Endothelial cell of umbilical vein (primary cell): ENCODE results near the gene TNPO1. TPM values are rescaled to one million over a fixed set of nuclear protein-coding genes. Genes with fewer than 3 reads are reported as not detected.

Experiments
- BruUV-seq: library from RNA; stranded (reverse); fragments of 400-500 nt; replicated peaks from 2 replicates; lab custom pipeline; 2021; lab: Mats Ljungman, UMichigan
- CTCF ChIA-PET: fragments of 300-600, 350-600 bp; sonication (Branson Sonifier 250); formaldehyde crosslinking; loops from one replicate; lab custom pipeline; 2021; ENCODE audit warnings: antibody characterized with exemption, inconsistent platforms; lab: Charles Lee
- POLR2A ChIA-PET: fragments of 300-600, 350-600 bp; sonication (Branson Sonifier 250); formaldehyde crosslinking; loops from one replicate; lab custom pipeline; 2021; ENCODE audit warnings: antibody characterized with exemption, inconsistent platforms; lab: Charles Lee
- DNase-seq: peaks from one replicate; pipeline ENCODE4 v3.0.0-alpha.2; 2011; ENCODE audit warnings: low read depth, low spot score
- FAIRE-seq: peaks from 2 replicates; lab custom pipeline; 2011; peaks lifted over from hg19 to GRCh38; lab: Jason Lieb, UNC
- H2AFZ ChIP-seq: 2 replicates; pipeline ENCODE4 v1.6.0; 2012; ENCODE audit warnings: low read depth, low read length, control low read depth, inconsistent platforms
- H3K27ac ChIP-seq: 2 replicates; pipeline ENCODE4 v1.5.1; 2011; ENCODE audit warnings: low read depth, mild to moderate bottlenecking, control low read depth, low read length, moderate library complexity; ENCODE audit not compliant: insufficient read depth
- H3K27me3 ChIP-seq, 2 experiments: 2 replicates each; pipeline versions ENCODE4 v1.6.0 to v1.6.1; 2011; ENCODE audit warnings: low read length in 2 of 2, mixed read lengths in 1 of 2; ENCODE audit not compliant: control insufficient read depth in 2 of 2, insufficient read depth in 2 of 2
- H3K36me3 ChIP-seq, 2 experiments: 2 replicates in 1 of 2; 3 replicates in 1 of 2; pipeline ENCODE4 v1.5.1; 2011; ENCODE audit warnings: low read length in 2 of 2, mild to moderate bottlenecking in 1 of 2, moderate library complexity in 1 of 2; ENCODE audit not compliant: control insufficient read depth in 2 of 2, insufficient read depth in 2 of 2; ENCODE audit errors: extremely low read depth in 1 of 2
- H3K4me1 ChIP-seq: 3 replicates; pipeline ENCODE4 v1.5.1; 2011; ENCODE audit warnings: mild to moderate bottlenecking, low read length; ENCODE audit not compliant: control insufficient read depth, insufficient read depth; ENCODE audit errors: extremely low read depth
- H3K4me2 ChIP-seq: 2 replicates; pipeline ENCODE4 v1.6.1; 2011; ENCODE audit warnings: low read length, control low read depth, mixed read lengths; ENCODE audit not compliant: insufficient read depth
- H3K4me3 ChIP-seq, 3 experiments: fragments of 200-600 bp in 1 of 3; sonication (generic), shearing (Covaris generic) in 1 of 3; replicated peaks in 1 of 3; 2 replicates each; pipeline ENCODE4 v1.5.1; 2011 to 2016; ENCODE audit warnings: control low read depth in 3 of 3, low read length in 3 of 3, mild to moderate bottlenecking in 2 of 3, inconsistent platforms in 1 of 3, low read depth in 1 of 3, moderate library complexity in 1 of 3; ENCODE audit not compliant: insufficient read depth in 1 of 3
- H3K79me2 ChIP-seq: 2 replicates; pipeline ENCODE4 v1.6.0; 2012; ENCODE audit warnings: low read length, inconsistent platforms; ENCODE audit not compliant: control insufficient read depth, insufficient read depth
- H3K9ac ChIP-seq: replicated peaks from 2 replicates; pipeline ENCODE3; 2011; ENCODE audit warnings: low read length, control low read depth; ENCODE audit not compliant: insufficient read depth; ENCODE audit errors: extremely low read depth
- H3K9me1 ChIP-seq: replicated peaks from 3 replicates; pipeline ENCODE4 v1.6.0; 2011; ENCODE audit warnings: mild to moderate bottlenecking, low read length; ENCODE audit not compliant: control insufficient read depth, insufficient read depth; ENCODE audit errors: extremely low read depth
- H3K9me3 ChIP-seq: replicated peaks from 2 replicates; pipeline ENCODE4 v1.5.1; 2012; ENCODE audit warnings: low read length, inconsistent platforms; ENCODE audit not compliant: control insufficient read depth, insufficient read depth
- H4K20me1 ChIP-seq: replicated peaks from 2 replicates; pipeline ENCODE3; 2011; ENCODE audit warnings: mild to moderate bottlenecking, low read length; ENCODE audit not compliant: control insufficient read depth, insufficient read depth; ENCODE audit errors: extremely low read depth
- EZH2 ChIP-seq: IDR thresholded peaks from 2 replicates; pipeline ENCODE4 v1.6.1; 2012; ENCODE audit warnings: borderline replicate concordance, low read depth, mild to moderate bottlenecking, moderate library complexity, low read length, inconsistent platforms; ENCODE audit not compliant: severe bottlenecking
- FOS ChIP-seq: IDR thresholded peaks from 2 replicates; pipeline ENCODE4 v1.6.1; 2011; ENCODE audit warnings: mild to moderate bottlenecking, low read length, moderate library complexity, borderline replicate concordance; ENCODE audit not compliant: insufficient read depth
- GATA2 ChIP-seq: IDR thresholded peaks from 2 replicates; pipeline ENCODE4 v1.7.0; 2011; ENCODE audit warnings: low read depth, mild to moderate bottlenecking, moderate library complexity, mixed read lengths, low read length; ENCODE audit not compliant: insufficient read length, insufficient read depth
- JUN ChIP-seq: IDR thresholded peaks from 2 replicates; pipeline ENCODE4 v1.6.1; 2011; ENCODE audit warnings: borderline replicate concordance, low read depth; ENCODE audit not compliant: insufficient read length, insufficient read depth
- MYC ChIP-seq: IDR thresholded peaks from one replicate; pipeline ENCODE4 v1.6.1; 2011; ENCODE audit warnings: mild to moderate bottlenecking, low read depth, low read length
- POLR2A ChIP-seq: IDR thresholded peaks from 2 replicates; pipeline ENCODE4 v1.6.1; 2012; ENCODE audit warnings: low read depth, mild to moderate bottlenecking, control low read depth, low read length
- POLR2AphosphoS5 ChIP-seq: IDR thresholded peaks from 2 replicates; pipeline ENCODE4 v1.6.1; 2012; ENCODE audit warnings: low read depth, mild to moderate bottlenecking, control low read depth, low read length, moderate library complexity; ENCODE audit not compliant: insufficient read depth
- dilution Hi-C: fragments of 300-500 bp; cut with MboI; formaldehyde crosslinking; loops from one replicate; pipeline ENCODE4 v1.15.0; 2019; ENCODE audit warnings: low sequenced_read_pairs; ENCODE audit not compliant: extremely low pct_ligation_motif_present
- intact Hi-C: fragments of 100-400 bp; cut with micrococcal nuclease; formaldehyde crosslinking; loops from one replicate; pipeline ENCODE4 v1.10.0; 2022
- polyA plus RNA-seq, 4 experiments: library from polyadenylated mRNA; depleted of rRNA in 3 of 4; stranded (reverse) in 3 of 4; unstranded in 1 of 4; fragments of >200 nt; gene quantifications; 2 replicates each; pipeline versions ENCODE4 v1.2.1 to v1.2.3, GENCODE V29; 2011 to 2012; ENCODE audit warnings: missing spikeins in 1 of 4
- total RNA-seq: library from RNA; stranded (reverse); gene quantifications from 2 replicates; pipeline ENCODE4 v1.2.3, GENCODE V29; 2021
- TF ChIP-seq, protein P1 (sequence below): IDR thresholded peaks from 2 replicates; pipeline ENCODE4 v1.6.1; 2011; ENCODE audit not compliant: insufficient read depth, insufficient read length
- TF ChIP-seq, protein P2 (sequence below), 2 donors: IDR thresholded peaks; 1 replicate in 1 of 2; 2 replicates in 1 of 2; pipeline ENCODE4 v1.5.1; 2011; ENCODE audit warnings: low read length in 2 of 2, mild to moderate bottlenecking in 2 of 2, moderate library complexity in 2 of 2, control low read depth in 1 of 2, inconsistent platforms in 1 of 2, low read depth in 1 of 2; ENCODE audit not compliant: insufficient read depth in 1 of 2; ENCODE audit errors: extremely low read depth in 1 of 2

TNPO1 gene
- total and polyA plus RNA-seq, 2 donors (not counting 3 experiments of a cell fraction or from before 2014, with no cell fraction given) = 65.6 to 298 TPM

DNA sequence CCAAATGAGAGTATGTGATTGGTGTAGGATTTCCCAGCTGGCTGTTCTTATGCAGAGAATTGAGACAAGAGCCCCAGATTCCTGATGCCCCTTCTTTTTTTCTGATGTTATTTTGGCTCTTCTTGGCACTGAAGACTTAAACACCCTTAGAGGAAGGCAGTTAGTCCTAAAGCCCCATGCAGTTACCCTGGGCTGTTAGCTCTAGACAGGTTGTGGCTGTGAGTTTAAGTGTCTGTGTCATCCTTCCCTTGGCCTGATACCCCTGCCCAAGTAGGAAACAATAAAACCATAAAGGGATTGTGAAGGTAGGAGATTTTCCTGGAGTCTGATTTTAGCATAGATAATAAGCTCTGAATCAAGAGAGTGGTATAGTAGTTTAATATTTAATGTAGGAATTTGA, 13.2 kb downstream of the TNPO1 start:
- Histone ChIP-seq H2AFZ (no peak overlapping the region), H3K4me1 (peaks cover 10% of the 10 kb centered on the region), H3K4me2 (no peak overlapping the region), H4K20me1 (peaks cover 42% of the 10 kb centered on the region), H3K79me2 (peaks cover 100% of the 10 kb centered on the region), H3K36me3 (peaks cover 4 to 9% of the 10 kb centered on the region in 2 experiments), H3K9ac (no peak overlapping the region), H3K27ac (no peak overlapping the region), H3K27me3 (no peaks in the 10 kb centered on the region), H3K4me3 (no peak overlapping the region), H3K9me3 (no peaks in the 10 kb centered on the region), H3K9me1 (no peaks in the 10 kb centered on the region)
- FAIRE-seq (no peak), DNase-seq (no peak)
- CTCF ChIA-PET = interaction anchor here (1.5 to 3.9 kb wide), 4 partner anchors 9 to 474 kb away, joined by 4 to 23 read pairs (median 12); no protein-coding TSS in a partner anchor
- POLR2A ChIA-PET = interaction anchor here (1.0 kb wide), 1 partner anchor 9 kb away, joined by 3 read pairs; no protein-coding TSS in a partner anchor
- TF ChIP-seq, protein P1, sequence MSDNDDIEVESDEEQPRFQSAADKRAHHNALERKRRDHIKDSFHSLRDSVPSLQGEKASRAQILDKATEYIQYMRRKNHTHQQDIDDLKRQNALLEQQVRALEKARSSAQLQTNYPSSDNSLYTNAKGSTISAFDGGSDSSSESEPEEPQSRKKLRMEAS = no peak
- TF ChIP-seq EZH2 (no peak), MYC (no peak), POLR2A (no peak), GATA2 (no peak), POLR2AphosphoS5 (no peak), FOS (no peak), JUN (no peak)
- TF ChIP-seq, protein P2, sequence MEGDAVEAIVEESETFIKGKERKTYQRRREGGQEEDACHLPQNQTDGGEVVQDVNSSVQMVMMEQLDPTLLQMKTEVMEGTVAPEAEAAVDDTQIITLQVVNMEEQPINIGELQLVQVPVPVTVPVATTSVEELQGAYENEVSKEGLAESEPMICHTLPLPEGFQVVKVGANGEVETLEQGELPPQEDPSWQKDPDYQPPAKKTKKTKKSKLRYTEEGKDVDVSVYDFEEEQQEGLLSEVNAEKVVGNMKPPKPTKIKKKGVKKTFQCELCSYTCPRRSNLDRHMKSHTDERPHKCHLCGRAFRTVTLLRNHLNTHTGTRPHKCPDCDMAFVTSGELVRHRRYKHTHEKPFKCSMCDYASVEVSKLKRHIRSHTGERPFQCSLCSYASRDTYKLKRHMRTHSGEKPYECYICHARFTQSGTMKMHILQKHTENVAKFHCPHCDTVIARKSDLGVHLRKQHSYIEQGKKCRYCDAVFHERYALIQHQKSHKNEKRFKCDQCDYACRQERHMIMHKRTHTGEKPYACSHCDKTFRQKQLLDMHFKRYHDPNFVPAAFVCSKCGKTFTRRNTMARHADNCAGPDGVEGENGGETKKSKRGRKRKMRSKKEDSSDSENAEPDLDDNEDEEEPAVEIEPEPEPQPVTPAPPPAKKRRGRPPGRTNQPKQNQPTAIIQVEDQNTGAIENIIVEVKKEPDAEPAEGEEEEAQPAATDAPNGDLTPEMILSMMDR (IDR thresholded peaks at IDR 0.05; ENCODE audit: extremely low read depth in 1 of 2, insufficient read depth in 1 of 2, low read depth in 1 of 2, low read length in 2 of 2) = no peak
- intact Hi-C loops (no loop called here), dilution Hi-C loops (no loop called here)
- no TSS peak for BruUV-seq
